KBM-7 (cell line): ENCODE measurements around the gene TSPAN3.

Source experiments
- DNase-seq: peaks from one replicate; pipeline ENCODE4 v3.0.0-alpha.2; 2015
- in situ Hi-C: fragments of 300-500 bp; cut with MboI; formaldehyde crosslinking; loops from 2 replicates; pipeline ENCODE4 v1.14.3; 2020; ENCODE audit warnings: low sequenced_read_pairs, low pct_unique_long_range_greater_than_20kb, mixed read lengths

TSPAN3 gene

GRCh38 chr15:77037388-77038209 lies 33.3 kb downstream of the TSPAN3 start:
- DNase-seq: no peak
- in situ Hi-C loops: no loop called here

- in situ Hi-C loops: no loop called here
- DNase-seq: no peak
Measured at GRCh38 chr15:77036537-77037387, 34.1 kb downstream of the TSPAN3 start.

GRCh38 chr15:77035999-77036471 lies 34.9 kb downstream of the TSPAN3 start:
- in situ Hi-C loops: no loop called here
- no peak for DNase-seq

GRCh38 chr15:77035584-77035983 lies 35.3 kb downstream of the TSPAN3 start:
- DNase-seq: no peak
- in situ Hi-C loops: no loop called here

- in situ Hi-C loops: no loop called here
- peak; percentile 54 for DNase-seq
Measured at GRCh38 chr15:77034695-77035489, 36.0 kb downstream of the TSPAN3 start.

- in situ Hi-C loops: no loop called here
- no peak for DNase-seq
Measured at GRCh38 chr15:77033729-77034671, 36.9 kb downstream of the TSPAN3 start.

- DNase-seq: no peak
- in situ Hi-C loops: no loop called here
Measured at GRCh38 chr15:77033417-77033728, 37.5 kb downstream of the TSPAN3 start.

GRCh38 chr15:77032647-77033416 lies 38.1 kb downstream of the TSPAN3 start:
- in situ Hi-C loops: no loop called here
- DNase-seq: no peak

DNA sequence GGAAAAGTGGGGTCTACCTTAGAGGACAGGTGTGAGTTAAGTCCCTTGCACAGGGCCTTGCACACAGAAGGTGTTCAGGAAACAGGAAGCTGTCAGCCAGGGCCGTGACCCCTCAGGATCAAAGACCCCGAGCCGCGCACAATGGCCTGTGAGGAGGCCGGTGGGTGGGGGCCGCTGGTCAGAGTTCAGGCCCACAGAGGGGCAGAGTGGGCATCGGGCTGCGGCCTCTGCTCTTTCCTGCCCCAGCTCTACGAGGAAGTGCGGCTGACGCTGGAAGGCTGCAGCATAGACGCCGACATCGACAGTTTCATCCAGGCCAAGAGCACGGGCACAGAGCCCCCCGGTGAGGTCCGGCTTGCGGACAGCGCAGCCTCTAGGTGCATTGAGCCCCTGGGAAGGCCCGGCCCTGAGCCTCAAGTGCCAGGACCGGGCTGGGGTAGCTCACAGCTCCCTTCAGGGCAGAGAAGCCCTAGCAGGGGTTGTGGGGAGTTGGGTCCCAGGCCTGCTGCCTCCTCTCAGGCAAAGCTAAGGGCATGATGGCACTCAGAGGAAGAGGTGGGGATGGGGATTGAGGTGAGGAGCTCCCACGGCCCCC lies 38.8 kb downstream of the TSPAN3 start:
- no peak for DNase-seq
- in situ Hi-C loops: no loop called here

DNA sequence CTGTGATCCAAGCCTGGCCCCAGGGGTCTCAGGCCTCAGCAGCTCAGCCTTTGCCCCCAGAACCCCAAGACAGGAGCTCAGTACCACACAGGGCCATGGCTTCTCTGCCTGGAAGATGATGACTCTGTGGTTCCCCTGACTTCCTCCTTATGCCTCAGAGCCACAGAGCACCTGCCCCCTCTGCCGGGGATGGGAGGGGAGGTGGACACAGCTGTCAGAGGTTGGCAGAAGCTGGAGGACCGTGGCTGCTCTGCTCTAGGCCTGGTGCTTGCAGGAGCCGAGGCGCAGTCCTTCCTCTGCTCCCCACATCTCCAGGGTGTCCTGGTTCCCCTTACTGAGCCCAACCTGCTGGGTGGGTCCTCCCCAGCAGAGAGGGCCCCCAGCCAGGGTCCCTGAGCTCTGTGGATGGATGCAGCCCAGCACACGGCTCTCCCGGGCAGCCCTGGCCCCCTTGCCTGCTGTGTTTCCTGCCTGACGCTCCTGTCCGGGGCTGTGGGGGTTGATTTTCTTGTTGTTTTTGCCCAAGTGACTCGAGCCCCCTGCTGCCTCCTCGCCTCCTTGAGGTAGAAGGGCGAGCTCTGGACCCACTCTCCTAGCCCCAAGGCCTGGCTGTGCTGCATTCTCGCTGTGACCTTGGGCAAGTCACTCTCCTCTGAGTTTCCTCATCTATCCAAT lies 39.4 kb downstream of the TSPAN3 start:
- DNase-seq: peak; percentile 90
- in situ Hi-C loops: no loop called here

- DNase-seq: no peak
- in situ Hi-C loops: no loop called here
Measured at GRCh38 chr15:77030928-77031375, 40.0 kb downstream of the TSPAN3 start.

GRCh38 chr15:77030048-77030927 lies 40.6 kb downstream of the TSPAN3 start:
- in situ Hi-C loops: no loop called here
- DNase-seq: no peak

GRCh38 chr15:77029166-77030047 lies 41.5 kb downstream of the TSPAN3 start:
- in situ Hi-C loops: no loop called here
- no peak for DNase-seq

DNA sequence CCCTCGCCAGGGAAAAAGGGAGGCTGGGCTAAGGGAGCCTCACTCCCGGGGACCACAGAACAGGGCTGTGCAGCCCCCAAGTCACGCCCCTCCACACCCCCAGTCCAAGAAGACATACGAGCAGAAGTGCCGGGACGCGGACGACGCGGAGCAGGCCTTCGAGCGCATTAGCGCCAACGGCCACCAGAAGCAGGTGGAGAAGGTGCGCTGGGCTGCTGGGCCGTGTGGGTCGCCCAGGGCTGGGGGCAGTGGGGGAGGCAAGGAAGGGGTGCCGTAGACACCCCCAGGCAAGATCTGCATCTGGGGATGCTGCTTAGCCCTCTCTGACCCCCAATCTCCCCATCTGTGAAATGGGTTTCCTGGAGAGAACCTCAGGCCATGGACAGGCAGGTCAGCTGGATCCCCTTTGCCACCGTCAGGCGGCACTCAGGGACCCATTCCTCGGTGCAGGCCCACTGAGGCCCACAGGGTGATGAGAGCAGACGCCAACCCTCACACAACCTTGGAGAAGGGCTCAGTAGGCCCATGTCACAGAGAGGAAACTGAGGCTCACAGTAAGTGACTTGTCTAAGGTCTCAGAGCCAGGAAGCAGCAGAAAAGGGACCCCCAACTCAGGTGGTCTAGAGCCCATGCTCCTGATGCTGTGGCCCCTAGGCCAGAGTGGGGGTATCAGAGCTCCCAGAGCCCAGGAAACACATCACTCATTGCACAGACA lies 42.3 kb downstream of the TSPAN3 start:
- in situ Hi-C loops: no loop called here

More for the DNA sequence above, 42.3 kb downstream of the TSPAN3 start:
- DNase-seq: no peak
